A549 treated with Hydrocortisone at 1 μM for 4 hours (cell line): ENCODE results near the gene CCND1. TPM values are rescaled to one million over a fixed set of nuclear protein-coding genes. Genes with fewer than 3 reads are reported as not detected.

Experiments
- total RNA-seq: library from RNA; stranded (reverse); fragments of 200-300 nt; extraction: Qiagen RNA extraction; gene quantifications from 5 replicates; pipeline ENCODE4 v1.2.3, GENCODE V29; 2022

Gene CCND1
- total RNA-seq, result 180 to 225 TPM (median 202 TPM) in 5 replicates

DNA sequence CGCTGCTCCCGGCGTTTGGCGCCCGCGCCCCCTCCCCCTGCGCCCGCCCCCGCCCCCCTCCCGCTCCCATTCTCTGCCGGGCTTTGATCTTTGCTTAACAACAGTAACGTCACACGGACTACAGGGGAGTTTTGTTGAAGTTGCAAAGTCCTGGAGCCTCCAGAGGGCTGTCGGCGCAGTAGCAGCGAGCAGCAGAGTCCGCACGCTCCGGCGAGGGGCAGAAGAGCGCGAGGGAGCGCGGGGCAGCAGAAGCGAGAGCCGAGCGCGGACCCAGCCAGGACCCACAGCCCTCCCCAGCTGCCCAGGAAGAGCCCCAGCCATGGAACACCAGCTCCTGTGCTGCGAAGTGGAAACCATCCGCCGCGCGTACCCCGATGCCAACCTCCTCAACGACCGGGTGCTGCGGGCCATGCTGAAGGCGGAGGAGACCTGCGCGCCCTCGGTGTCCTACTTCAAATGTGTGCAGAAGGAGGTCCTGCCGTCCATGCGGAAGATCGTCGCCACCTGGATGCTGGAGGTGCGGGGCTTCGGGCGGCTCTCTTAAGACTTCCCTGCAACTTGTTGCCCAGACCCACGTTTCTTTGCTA lies at the start of gene CCND1:
TSS of gene CCND1 (plus strand) at position 162 of the 587 bp plus-strand sequence. CDS start at position 320, 158 bp downstream.

DNA sequence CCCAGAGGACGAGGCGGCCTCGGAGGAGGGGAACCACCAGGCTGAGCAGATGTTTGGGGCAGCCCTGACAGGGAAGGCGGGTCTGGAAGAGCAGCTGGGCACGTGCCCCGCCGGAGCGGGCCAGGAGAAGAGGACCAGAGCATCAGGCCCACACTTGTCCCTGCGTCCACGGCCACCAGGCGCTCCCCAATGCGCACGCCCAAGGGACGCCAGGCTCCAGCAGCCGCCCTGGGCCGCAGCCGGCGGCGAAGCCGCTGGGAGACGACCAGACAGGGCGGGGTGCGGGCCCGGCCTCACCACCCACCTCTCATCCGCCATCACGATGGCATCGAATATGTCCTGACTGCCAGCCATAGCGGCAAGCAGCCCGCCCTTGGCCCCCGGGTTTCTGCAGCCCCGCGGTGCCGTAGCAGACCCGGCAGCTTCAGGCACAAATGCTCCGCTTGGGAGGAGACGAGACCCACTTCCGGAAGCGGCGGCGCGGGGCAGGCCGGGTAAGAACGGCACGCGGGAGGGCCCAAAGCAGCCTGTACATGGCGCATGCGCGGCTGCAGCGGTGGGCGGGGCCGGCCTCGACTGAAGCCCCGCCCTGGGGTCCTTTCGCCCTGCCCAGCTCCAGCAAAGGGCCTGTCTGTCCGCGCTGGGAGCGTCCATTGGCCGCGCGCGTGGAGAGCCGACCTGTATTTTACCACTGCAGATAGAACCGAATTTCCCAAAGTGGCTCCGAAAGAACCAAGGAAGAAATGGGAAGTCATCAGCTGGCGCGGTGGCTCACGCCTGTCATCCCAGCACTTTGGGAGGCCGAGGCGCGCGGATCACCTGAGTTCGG lies 34.1 kb downstream of the CCND1 start, which contains the start of gene LTO1:
TSS of gene LTO1 (minus strand) at position 468 of the 829 bp plus-strand sequence. CDS start at position 354, 114 bp downstream.

Other genes starting within 250 kb of the CCND1 start
- 0.05 TPM in 1 of 5 replicates, not detected in the others for gene LINC01488, start 159.5 kb upstream of the CCND1 start, total RNA-seq
- gene LTO1, start 34.2 kb downstream of the CCND1 start, total RNA-seq, result 30.0 to 39.6 TPM (median 34.6 TPM) in 5 replicates
- gene FGF19, start 62.9 kb downstream of the CCND1 start, total RNA-seq, result 0.05 to 0.14 TPM (median 0.08 TPM) in 4 of 5 replicates, not detected in the other
- gene FGF4, start 134.2 kb downstream of the CCND1 start, total RNA-seq, result not detected in 5 replicates
- not detected in 5 replicates for gene FGF3, start 178.3 kb downstream of the CCND1 start, total RNA-seq